HepG2 (cell line): ENCODE measurements around the gene VEGFA. TPM values are rescaled to one million over a fixed set of nuclear protein-coding genes. Genes with fewer than 3 reads are reported as not detected.

Experiments
- DR1 ChIP-seq: sonication (generic); formaldehyde crosslinking; IDR thresholded peaks from 2 replicates; pipeline ENCODE4 v1.8.0; 2021; ENCODE audit warnings: mild to moderate bottlenecking, missing genetic modification reagents, inconsistent platforms
- ELF4 ChIP-seq: sonication (generic); formaldehyde crosslinking; IDR thresholded peaks from 2 replicates; pipeline ENCODE4 v1.5.0; 2020; ENCODE audit warnings: missing genetic modification reagents, mild to moderate bottlenecking, moderate library complexity, borderline replicate concordance
- ESRRA ChIP-seq: sonication (generic); formaldehyde crosslinking; IDR thresholded peaks from 2 replicates; pipeline ENCODE4 v1.5.1; 2020; ENCODE audit warnings: mild to moderate bottlenecking, low read depth, missing genetic modification reagents
- GATAD2A ChIP-seq: IDR thresholded peaks from 2 replicates; pipeline ENCODE4 v1.6.1; 2016
- GLI4 ChIP-seq: sonication (generic); formaldehyde crosslinking; IDR thresholded peaks from 2 replicates; pipeline ENCODE4 v1.5.1; 2020; ENCODE audit warnings: missing genetic modification reagents, mild to moderate bottlenecking, moderate library complexity, borderline replicate concordance
- HMG20B ChIP-seq: conservative IDR thresholded peaks from 2 replicates; pipeline ENCODE4 v1.6.1; 2016; ENCODE audit warnings: missing genetic modification reagents, missing compliant biosample characterization
- MAFK ChIP-seq, 2 experiments: IDR thresholded peaks in 1 of 2; conservative IDR thresholded peaks in 1 of 2; 2 replicates each; pipeline ENCODE4 v1.6.1; 2011; ENCODE audit warnings: improper control_type of control experiment in 2 of 2, low read length in 2 of 2
- NCOA2 ChIP-seq: sonication (generic); formaldehyde crosslinking; IDR thresholded peaks from 2 replicates; pipeline ENCODE4 v1.8.0; 2022; ENCODE audit warnings: inconsistent platforms
- NR2F6 ChIP-seq, 2 experiments: IDR thresholded peaks; 2 replicates each; pipeline ENCODE4 v1.6.1; 2016; ENCODE audit warnings: antibody characterized with exemption in 1 of 2, mild to moderate bottlenecking in 1 of 2
- PITX1 ChIP-seq: sonication (generic); formaldehyde crosslinking; IDR thresholded peaks from 2 replicates; pipeline ENCODE4 v1.5.1; 2020; ENCODE audit warnings: mild to moderate bottlenecking, missing genetic modification reagents
- RAD21 ChIP-seq: fragments of 450-650 bp; formaldehyde crosslinking; IDR thresholded peaks from 2 replicates; pipeline ENCODE4 v1.5.0; 2020; ENCODE audit warnings: mild to moderate bottlenecking
- SMYD3 ChIP-seq: sonication (generic); formaldehyde crosslinking; IDR thresholded peaks from 2 replicates; pipeline ENCODE4 v1.8.1; 2023; ENCODE audit warnings: mild to moderate bottlenecking, missing genetic modification reagents
- TBX3 ChIP-seq: fragments of 450-650 bp; IDR thresholded peaks from 2 replicates; pipeline ENCODE4 v1.6.1; 2017; ENCODE audit warnings: antibody characterized with exemption, mild to moderate bottlenecking, inconsistent platforms, borderline replicate concordance
- ZNF205 ChIP-seq: IDR thresholded peaks from 2 replicates; pipeline ENCODE4 v1.6.1; 2018; ENCODE audit warnings: missing biosample characterization, missing genetic modification reagents
- ZNF274 ChIP-seq: sonication (generic); formaldehyde crosslinking; IDR thresholded peaks from 2 replicates; pipeline ENCODE4 v1.5.1; 2020; ENCODE audit warnings: mild to moderate bottlenecking, missing genetic modification reagents
- ZNF275 ChIP-seq: sonication (generic); formaldehyde crosslinking; IDR thresholded peaks from 2 replicates; pipeline ENCODE4 v1.8.0; 2022; ENCODE audit warnings: missing genetic modification reagents, mild to moderate bottlenecking, inconsistent platforms, borderline replicate concordance
- ZNF564 ChIP-seq: sonication (generic); formaldehyde crosslinking; IDR thresholded peaks from 2 replicates; pipeline ENCODE4 v1.8.1; 2023; ENCODE audit warnings: mild to moderate bottlenecking, missing genetic modification reagents
- ZNF768 ChIP-seq: sonication (generic); formaldehyde crosslinking; IDR thresholded peaks from 2 replicates; pipeline ENCODE4 v1.4.0; 2020; ENCODE audit warnings: missing genetic modification reagents
- ZXDC ChIP-seq: sonication (generic); formaldehyde crosslinking; IDR thresholded peaks from 2 replicates; pipeline ENCODE4 v1.5.0; 2020; ENCODE audit warnings: mild to moderate bottlenecking, missing genetic modification reagents
- polyA plus RNA-seq, 8 experiments: library from polyadenylated mRNA; depleted of rRNA in 3 of 8; stranded (reverse) in 7 of 8; unstranded in 1 of 8; fragments of >200 nt; fragmentation: Illumina TruSeq in 4 of 8; extraction: Trizol in 4 of 8; gene quantifications; 2 replicates each; pipeline versions ENCODE4 v1.2.1 to v1.2.3, GENCODE V29; 2011 to 2016; ENCODE audit warnings: low read depth in 4 of 8, missing spikeins in 1 of 8, mixed read lengths in 1 of 8; ENCODE audit not compliant: insufficient read depth in 1 of 8
- total RNA-seq, 5 experiments: library from RNA; depleted of rRNA; stranded (reverse); fragments of >200 nt; fragmentation: Illumina TruSeq; extraction: Trizol; gene quantifications; 2 replicates each; pipeline ENCODE4 v1.2.3, GENCODE V29; 2016; ENCODE audit warnings: low read depth in 1 of 5
- TF ChIP-seq, protein P1 (sequence below): sonication (generic); formaldehyde crosslinking; IDR thresholded peaks from 2 replicates; pipeline ENCODE4 v1.5.1; 2020; ENCODE audit warnings: mild to moderate bottlenecking, missing genetic modification reagents, moderate library complexity
- TF ChIP-seq, protein P2 (sequence below): sonication (generic); formaldehyde crosslinking; IDR thresholded peaks from 2 replicates; pipeline ENCODE4 v1.5.0; 2020; ENCODE audit warnings: missing genetic modification reagents
- TF ChIP-seq, protein P3 (sequence below): sonication (generic); formaldehyde crosslinking; IDR thresholded peaks from 2 replicates; pipeline ENCODE4 v1.9.0; 2022; ENCODE audit warnings: low read depth, missing genetic modification reagents

VEGFA gene
- total and polyA plus RNA-seq, 2 of the 13 experiments (the other 11 are each of a cell fraction or from before 2014, with no cell fraction given) = 68.1 to 629 TPM

DNA sequence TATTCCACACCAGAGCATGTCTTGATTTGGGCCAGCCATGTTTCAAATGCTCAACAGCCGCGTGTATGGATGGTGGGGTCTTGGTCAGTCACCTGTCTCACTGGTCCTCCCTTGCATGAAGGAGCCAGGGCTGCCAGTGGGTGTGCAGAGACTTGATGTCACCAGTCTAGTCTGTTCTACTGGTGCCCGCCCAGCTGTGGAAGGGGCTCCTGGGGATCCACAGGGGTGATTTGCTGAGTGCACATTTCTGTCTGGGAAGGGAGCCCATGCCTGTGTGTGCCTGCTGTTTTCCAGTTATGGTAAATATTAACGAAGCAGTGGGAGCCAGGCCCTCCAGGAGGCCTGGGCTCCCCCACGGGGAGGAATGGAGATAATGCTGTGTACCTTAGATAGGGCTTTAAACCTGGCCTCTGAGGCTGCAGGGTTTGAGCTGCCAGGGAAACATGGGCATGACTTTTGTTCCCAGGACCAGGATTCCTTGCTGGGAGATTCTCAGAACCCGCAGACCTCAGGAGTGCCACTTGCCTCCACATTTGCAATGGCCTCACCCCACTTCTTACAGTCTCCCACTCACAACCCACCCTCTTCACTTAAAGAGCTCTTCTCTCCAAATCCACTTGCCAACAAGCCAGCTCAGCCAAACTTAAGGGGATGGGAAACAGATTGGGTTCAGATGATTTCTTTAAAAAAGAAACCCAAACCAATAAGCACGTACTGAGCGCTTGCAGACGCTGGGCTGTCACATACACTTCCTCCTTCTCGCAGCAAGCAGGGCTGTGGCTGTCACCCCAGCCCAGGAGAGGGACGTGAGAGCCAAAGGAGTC lies 54.1 kb downstream of the VEGFA start (continued):
- 0 out of 2 replicates have a peak, but pooled peaks have one; percentile 19 for TF ChIP-seq NR2F6 (IDR thresholded peaks at IDR 0.05)
- TF ChIP-seq NR2F6 (CRISPR knock-in tag; IDR thresholded peaks at IDR 0.05) = peak; percentile 51; the same call in 1 of the 2 replicates
- no peak for TF ChIP-seq ZNF768
- TF ChIP-seq NCOA2 (CRISPR knock-in tag) = peak; percentile 64
- TF ChIP-seq PITX1 (CRISPR knock-in tag) = peak; percentile 79
- TF ChIP-seq MAFK (conservative IDR thresholded peaks at IDR 0.05 in 1 of 2, IDR thresholded peaks at IDR 0.05 in 1 of 2; ENCODE audit: low read length in 2 of 2) = peak; percentile 90 to 97
- peak; percentile 27; the same call in 1 of the 2 replicates for TF ChIP-seq GLI4 (CRISPR knock-in tag)
- TF ChIP-seq ZNF205 = 0 out of 2 replicates have a peak, but pooled peaks have one; percentile 58
- no peak for TF ChIP-seq ESRRA (CRISPR knock-in tag)
- TF ChIP-seq SMYD3 (CRISPR knock-in tag) = no peak
- 0 out of 2 replicates have a peak, but pooled peaks have one; percentile 64 for TF ChIP-seq HMG20B (CRISPR knock-in tag)
- TF ChIP-seq ELF4 (CRISPR knock-in tag) = no peak
- no peak for TF ChIP-seq ZNF564 (CRISPR knock-in tag)
- TF ChIP-seq ZNF274 (CRISPR knock-in tag) = 0 out of 2 replicates have a peak, but pooled peaks have one; percentile 52
- TF ChIP-seq ZXDC = no peak
- no peak for TF ChIP-seq DR1 (CRISPR knock-in tag)
- no peak for TF ChIP-seq TBX3
- TF ChIP-seq, protein P1, sequence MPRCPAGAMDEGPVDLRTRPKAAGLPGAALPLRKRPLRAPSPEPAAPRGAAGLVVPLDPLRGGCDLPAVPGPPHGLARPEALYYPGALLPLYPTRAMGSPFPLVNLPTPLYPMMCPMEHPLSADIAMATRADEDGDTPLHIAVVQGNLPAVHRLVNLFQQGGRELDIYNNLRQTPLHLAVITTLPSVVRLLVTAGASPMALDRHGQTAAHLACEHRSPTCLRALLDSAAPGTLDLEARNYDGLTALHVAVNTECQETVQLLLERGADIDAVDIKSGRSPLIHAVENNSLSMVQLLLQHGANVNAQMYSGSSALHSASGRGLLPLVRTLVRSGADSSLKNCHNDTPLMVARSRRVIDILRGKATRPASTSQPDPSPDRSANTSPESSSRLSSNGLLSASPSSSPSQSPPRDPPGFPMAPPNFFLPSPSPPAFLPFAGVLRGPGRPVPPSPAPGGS (CRISPR knock-in tag) = peak; percentile 77; the same call in 1 of the 2 replicates
- TF ChIP-seq, protein P2, sequence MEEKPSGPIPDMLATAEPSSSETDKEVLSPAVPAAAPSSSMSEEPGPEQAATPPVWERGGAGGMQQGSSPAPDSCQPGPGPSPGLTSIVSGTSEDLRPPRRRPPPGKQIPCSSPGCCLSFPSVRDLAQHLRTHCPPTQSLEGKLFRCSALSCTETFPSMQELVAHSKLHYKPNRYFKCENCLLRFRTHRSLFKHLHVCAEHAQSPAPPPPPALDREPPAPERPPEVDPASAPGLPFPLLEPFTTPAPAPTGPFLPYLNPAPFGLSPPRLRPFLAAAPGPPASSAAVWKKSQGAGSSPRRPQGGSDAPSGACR = peak; percentile 32; the same call in 1 of the 2 replicates
- TF ChIP-seq, protein P3, sequence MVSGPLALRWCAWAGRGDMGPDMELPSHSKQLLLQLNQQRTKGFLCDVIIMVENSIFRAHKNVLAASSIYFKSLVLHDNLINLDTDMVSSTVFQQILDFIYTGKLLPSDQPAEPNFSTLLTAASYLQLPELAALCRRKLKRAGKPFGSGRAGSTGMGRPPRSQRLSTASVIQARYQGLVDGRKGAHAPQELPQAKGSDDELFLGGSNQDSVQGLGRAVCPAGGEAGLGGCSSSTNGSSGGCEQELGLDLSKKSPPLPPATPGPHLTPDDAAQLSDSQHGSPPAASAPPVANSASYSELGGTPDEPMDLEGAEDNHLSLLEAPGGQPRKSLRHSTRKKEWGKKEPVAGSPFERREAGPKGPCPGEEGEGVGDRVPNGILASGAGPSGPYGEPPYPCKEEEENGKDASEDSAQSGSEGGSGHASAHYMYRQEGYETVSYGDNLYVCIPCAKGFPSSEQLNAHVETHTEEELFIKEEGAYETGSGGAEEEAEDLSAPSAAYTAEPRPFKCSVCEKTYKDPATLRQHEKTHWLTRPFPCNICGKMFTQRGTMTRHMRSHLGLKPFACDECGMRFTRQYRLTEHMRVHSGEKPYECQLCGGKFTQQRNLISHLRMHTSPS (CRISPR knock-in tag) = peak; percentile 71
- TF ChIP-seq ZNF275 (CRISPR knock-in tag) = no peak
- TF ChIP-seq RAD21 (CRISPR knock-in tag) = peak; percentile 64
- TF ChIP-seq GATAD2A (CRISPR knock-in tag) = peak; percentile 74
